Endothelial cell (in vitro differentiated cells): ENCODE measurements around the gene SLC17A7. TPM values are rescaled to one million over a fixed set of nuclear protein-coding genes. Genes with fewer than 3 reads are reported as not detected.
"Not testable (repeated sequence)": the region's sequence is repeated elsewhere in the genome, so short reads cannot be mapped to it uniquely, and the experiment has no call there.

Experiments used
- DNase-seq: peaks from one replicate; pipeline ENCODE4 v3.0.0; 2021; ENCODE audit warnings: low spot score
- H3K27ac Mint-ChIP-seq: one replicate; pipeline ENCODE4 v1.8.0; 2021; ENCODE audit warnings: mixed read lengths, inconsistent platforms; ENCODE audit not compliant: unreplicated experiment
- H3K27me3 Mint-ChIP-seq: one replicate; pipeline ENCODE4 v1.8.0; 2021; ENCODE audit warnings: mild to moderate bottlenecking, moderate library complexity, mixed read lengths, inconsistent platforms; ENCODE audit not compliant: unreplicated experiment
- H3K36me3 Mint-ChIP-seq: one replicate; pipeline ENCODE4 v1.8.0; 2021; ENCODE audit warnings: mild to moderate bottlenecking, low read depth, mixed read lengths, inconsistent platforms; ENCODE audit not compliant: unreplicated experiment
- H3K4me1 Mint-ChIP-seq: one replicate; pipeline ENCODE4 v1.8.0; 2021; ENCODE audit warnings: mild to moderate bottlenecking, mixed read lengths, inconsistent platforms; ENCODE audit not compliant: unreplicated experiment
- H3K4me3 Mint-ChIP-seq: one replicate; pipeline ENCODE4 v1.8.0; 2021; ENCODE audit warnings: mild to moderate bottlenecking, mixed read lengths, inconsistent platforms; ENCODE audit not compliant: unreplicated experiment
- H3K9me3 Mint-ChIP-seq: one replicate; pipeline ENCODE4 v1.8.0; 2021; ENCODE audit warnings: mixed read lengths, inconsistent platforms; ENCODE audit not compliant: unreplicated experiment
- CTCF ChIP-seq: fragments of 200-600 bp; sonication (generic); IDR thresholded peaks from one replicate; pipeline ENCODE4 v1.5.0; 2021; ENCODE audit warnings: antibody characterized with exemption; ENCODE audit not compliant: unreplicated experiment
- total RNA-seq: library from RNA; stranded (reverse); fragmentation: NEBNext Ultra II Directional; extraction: Animal tissue kit (Norgen Biotek cat#: 25700); gene quantifications from one replicate; pipeline ENCODE4 v1.2.1, GENCODE V29; 2021; ENCODE audit not compliant: unreplicated experiment

The SLC17A7 gene
- total RNA-seq, 1 donor from 2014 or later, result 0.92 TPM

- Mint-ChIP-seq H3K27me3 (peaks cover 27% of the 10 kb centered on the region), H3K4me1 (peaks cover 20% of the 10 kb centered on the region), H3K4me3 (peak overlapping the region; percentile 48), H3K36me3 (peaks cover 33% of the 10 kb centered on the region), H3K27ac (no peak overlapping the region), H3K9me3 (no peaks in the 10 kb centered on the region)
- no peak for DNase-seq
- no peak for TF ChIP-seq CTCF
Observed at GRCh38 chr19:49445997-49446396, 4.7 kb upstream of the SLC17A7 start.

- H3K36me3 Mint-ChIP-seq, result peaks cover 24% of the 10 kb centered on the region
- H3K4me1 Mint-ChIP-seq, result peaks cover 17% of the 10 kb centered on the region
- peak overlapping the region; percentile 42 for H3K27ac Mint-ChIP-seq
- DNase-seq, H3K9me3 Mint-ChIP-seq: not testable (repeated sequence)
- peak overlapping the region; percentile 67 for H3K4me3 Mint-ChIP-seq
- peaks cover 36% of the 10 kb centered on the region for H3K27me3 Mint-ChIP-seq
Observed at GRCh38 chr19:49444100-49444700, 2.9 kb upstream of the SLC17A7 start.

- H3K4me1 Mint-ChIP-seq, result peaks cover 15% of the 10 kb centered on the region
- peaks cover 21% of the 10 kb centered on the region for H3K36me3 Mint-ChIP-seq
- H3K4me3 Mint-ChIP-seq, result peak overlapping the region; percentile 82
- H3K27me3 Mint-ChIP-seq, result peaks cover 41% of the 10 kb centered on the region
- DNase-seq, result peak; percentile 94
- no peaks in the 10 kb centered on the region for H3K9me3 Mint-ChIP-seq
- peak; percentile 85 for TF ChIP-seq CTCF
- H3K27ac Mint-ChIP-seq, result peak overlapping the region; percentile 42
Observed at GRCh38 chr19:49443366-49444099, 2.2 kb upstream of the SLC17A7 start.

GRCh38 chr19:49442771-49443365 is 1.5 kb upstream of the SLC17A7 start:
- peaks cover 43% of the 10 kb centered on the region for H3K27me3 Mint-ChIP-seq
- peak; percentile 99 for DNase-seq
- peaks cover 16% of the 10 kb centered on the region for H3K36me3 Mint-ChIP-seq
- H3K9me3 Mint-ChIP-seq, result no peaks in the 10 kb centered on the region
- no peak for TF ChIP-seq CTCF
- H3K27ac Mint-ChIP-seq, result no peak overlapping the region
- peaks cover 14% of the 10 kb centered on the region for H3K4me1 Mint-ChIP-seq
- H3K4me3 Mint-ChIP-seq, result peak overlapping the region; percentile 82

GRCh38 chr19:49442354-49442753 is 1.0 kb upstream of the SLC17A7 start:
- H3K27ac Mint-ChIP-seq, result no peak overlapping the region
- H3K4me1 Mint-ChIP-seq, result peaks cover 14% of the 10 kb centered on the region
- no peak for TF ChIP-seq CTCF
- peaks cover 48% of the 10 kb centered on the region for H3K27me3 Mint-ChIP-seq
- peak overlapping the region; percentile 82 for H3K4me3 Mint-ChIP-seq
- peaks cover 16% of the 10 kb centered on the region for H3K36me3 Mint-ChIP-seq
- H3K9me3 Mint-ChIP-seq, result no peaks in the 10 kb centered on the region
- DNase-seq, result no peak
